Gastroesophageal sphincter (tissue), 3 donors: ENCODE results near the gene TEX22.

Experiments
- POLR2AphosphoS5 ChIP-seq: sonication (generic); formaldehyde crosslinking; IDR thresholded peaks from one replicate; pipeline ENCODE4 v1.6.1; 2017; ENCODE audit warnings: antibody characterized with exemption
- TF ChIP-seq, protein P1 (sequence below), 4 experiments: fragments of 200-600 bp in 2 of 4; fragments of 450-650 bp in 2 of 4; sonication (generic) in 1 of 4; IDR thresholded peaks; one replicate each; pipeline ENCODE4 v1.5.1; 2017 to 2019; ENCODE audit warnings: antibody characterized with exemption in 4 of 4, mild to moderate bottlenecking in 2 of 4, moderate library complexity in 2 of 4

- TF ChIP-seq, protein P1, sequence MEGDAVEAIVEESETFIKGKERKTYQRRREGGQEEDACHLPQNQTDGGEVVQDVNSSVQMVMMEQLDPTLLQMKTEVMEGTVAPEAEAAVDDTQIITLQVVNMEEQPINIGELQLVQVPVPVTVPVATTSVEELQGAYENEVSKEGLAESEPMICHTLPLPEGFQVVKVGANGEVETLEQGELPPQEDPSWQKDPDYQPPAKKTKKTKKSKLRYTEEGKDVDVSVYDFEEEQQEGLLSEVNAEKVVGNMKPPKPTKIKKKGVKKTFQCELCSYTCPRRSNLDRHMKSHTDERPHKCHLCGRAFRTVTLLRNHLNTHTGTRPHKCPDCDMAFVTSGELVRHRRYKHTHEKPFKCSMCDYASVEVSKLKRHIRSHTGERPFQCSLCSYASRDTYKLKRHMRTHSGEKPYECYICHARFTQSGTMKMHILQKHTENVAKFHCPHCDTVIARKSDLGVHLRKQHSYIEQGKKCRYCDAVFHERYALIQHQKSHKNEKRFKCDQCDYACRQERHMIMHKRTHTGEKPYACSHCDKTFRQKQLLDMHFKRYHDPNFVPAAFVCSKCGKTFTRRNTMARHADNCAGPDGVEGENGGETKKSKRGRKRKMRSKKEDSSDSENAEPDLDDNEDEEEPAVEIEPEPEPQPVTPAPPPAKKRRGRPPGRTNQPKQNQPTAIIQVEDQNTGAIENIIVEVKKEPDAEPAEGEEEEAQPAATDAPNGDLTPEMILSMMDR (IDR thresholded peaks at IDR 0.05): no peak
- no peak for TF ChIP-seq POLR2AphosphoS5
Observed at GRCh38 chr14:105355049-105355575, 43.2 kb upstream of the TEX22 start.
